ENCODE measurements around the gene SPON2.

SPON2 gene

DNA sequence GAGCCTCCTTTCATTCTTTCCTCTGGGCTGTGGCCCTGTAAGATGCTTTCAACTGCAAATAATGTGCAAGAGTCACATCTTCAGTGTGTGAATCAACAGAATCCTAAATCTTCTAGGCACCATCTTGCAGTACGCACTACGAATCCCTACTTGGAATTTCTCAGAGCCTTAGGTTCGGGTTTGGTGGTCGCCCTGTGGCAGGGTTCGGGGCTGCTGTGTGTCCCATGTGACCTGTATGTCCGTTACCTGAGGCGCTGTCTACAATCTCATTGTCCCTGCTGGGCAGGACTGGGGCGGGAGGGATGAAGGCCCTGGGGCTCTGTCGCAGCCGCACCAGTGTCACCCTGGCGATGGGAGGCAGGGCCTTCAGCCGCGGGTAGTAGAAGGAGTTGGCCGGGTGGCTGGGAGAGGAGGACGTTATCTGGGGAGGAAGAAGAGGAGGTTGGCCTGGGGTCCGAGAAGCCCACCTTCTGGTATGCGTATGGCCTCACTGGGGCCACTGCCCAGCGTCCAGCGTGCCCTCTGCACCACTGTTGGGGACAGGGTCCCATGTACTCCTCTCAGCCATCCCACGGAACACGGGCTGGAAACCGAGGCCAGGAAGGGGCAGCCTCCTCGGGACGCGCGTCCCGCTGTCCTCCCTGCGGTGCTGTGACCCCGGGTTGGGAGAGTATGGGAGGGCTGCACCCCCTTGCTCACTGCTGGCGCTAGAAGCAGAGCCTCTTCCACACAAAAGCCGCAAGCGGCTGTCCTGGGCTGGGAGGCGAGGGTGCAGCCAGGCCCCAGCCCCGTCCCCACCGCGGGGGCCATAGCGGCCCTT lies 2.0 kb downstream of the SPON2 start:
- no peak for DNase-seq

GRCh38 chr4:1169691-1170096 lies 2.7 kb downstream of the SPON2 start:
- DNase-seq, result no peak

GRCh38 chr4:1169171-1169671 lies 3.2 kb downstream of the SPON2 start:
- DNase-seq, result no peak

DNA sequence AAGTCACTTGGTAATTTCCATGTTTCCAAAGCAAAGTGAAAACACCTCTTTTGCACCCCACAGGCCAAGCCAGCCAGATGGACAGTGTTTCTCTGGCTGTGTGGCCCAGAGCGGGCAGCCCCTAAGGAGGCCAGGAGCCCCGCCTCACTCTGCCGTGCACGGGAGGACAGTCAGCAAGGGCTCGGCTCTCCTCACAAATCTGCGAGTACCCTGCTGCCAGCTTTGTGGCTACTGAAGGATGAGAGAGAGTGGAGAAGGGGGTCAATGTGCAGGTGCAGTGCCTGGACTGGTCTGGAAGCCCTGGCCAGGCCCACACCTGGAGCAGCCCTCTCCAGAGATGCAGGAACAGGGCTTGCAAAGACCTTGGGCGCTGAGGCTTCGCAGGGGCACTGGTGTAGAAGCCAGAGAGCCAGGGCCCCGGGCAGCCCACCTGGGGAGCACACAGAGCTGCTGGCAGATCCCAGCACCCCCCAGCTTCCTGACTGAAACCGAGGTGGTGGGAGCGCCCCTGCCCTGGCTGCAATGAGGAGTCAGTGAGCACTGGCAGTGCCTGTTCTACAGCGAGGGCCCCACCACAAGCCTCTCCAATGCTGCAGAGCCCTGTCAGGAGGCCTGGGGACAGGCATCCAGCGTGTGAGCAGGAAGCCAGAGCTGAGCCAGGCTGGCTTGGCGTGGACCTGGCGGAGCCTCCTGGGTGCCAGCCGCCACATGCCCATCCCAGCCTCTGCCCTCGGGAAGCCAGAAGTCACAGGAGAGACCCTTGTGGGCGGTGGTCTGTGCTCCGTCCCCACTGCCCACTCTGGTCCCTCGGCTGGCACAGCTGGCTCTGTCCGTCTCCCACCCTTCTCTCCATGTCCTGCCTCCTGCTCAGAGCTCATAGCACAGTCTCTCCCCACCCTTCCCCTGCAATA lies 3.9 kb downstream of the SPON2 start:
- no peak for DNase-seq

DNA sequence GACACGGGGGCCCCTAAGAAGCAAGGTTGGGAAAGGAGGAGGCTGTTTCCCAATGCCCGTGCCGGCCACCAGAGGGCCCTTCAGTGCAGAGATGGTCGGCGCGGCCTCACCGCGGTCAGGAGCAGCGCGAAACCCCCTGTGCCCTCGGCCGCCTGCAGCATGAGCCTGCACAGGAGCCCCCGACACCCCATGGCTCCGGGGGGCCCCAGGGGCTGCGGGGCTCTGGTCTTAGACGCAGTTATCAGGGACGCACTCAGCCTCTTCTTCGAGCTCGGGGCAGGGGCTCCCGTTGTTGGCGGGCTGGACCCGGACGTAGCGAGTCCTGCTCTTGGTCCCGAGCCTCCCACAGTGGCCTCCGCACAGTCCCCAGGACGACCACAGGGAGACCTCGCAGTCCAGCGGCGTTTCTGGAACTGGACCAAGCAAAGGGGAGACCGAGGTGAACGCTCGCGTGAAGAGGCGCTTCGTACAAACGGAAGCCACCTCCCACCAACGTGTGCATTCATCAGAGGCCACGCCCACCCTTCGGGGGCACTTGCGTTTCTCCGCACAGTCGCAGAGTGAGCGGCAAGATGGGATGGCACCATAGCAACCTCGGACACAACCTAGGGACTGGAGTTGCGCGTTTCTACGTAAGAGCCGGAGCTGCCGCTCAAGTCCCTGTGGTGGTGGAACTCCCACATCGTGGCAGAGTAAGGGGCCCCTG lies 5.0 kb downstream of the SPON2 start:
- DNase-seq, result peak; percentile 70

- no peak for DNase-seq
Measured at GRCh38 chr4:1166509-1167243, 5.7 kb downstream of the SPON2 start.

DNA sequence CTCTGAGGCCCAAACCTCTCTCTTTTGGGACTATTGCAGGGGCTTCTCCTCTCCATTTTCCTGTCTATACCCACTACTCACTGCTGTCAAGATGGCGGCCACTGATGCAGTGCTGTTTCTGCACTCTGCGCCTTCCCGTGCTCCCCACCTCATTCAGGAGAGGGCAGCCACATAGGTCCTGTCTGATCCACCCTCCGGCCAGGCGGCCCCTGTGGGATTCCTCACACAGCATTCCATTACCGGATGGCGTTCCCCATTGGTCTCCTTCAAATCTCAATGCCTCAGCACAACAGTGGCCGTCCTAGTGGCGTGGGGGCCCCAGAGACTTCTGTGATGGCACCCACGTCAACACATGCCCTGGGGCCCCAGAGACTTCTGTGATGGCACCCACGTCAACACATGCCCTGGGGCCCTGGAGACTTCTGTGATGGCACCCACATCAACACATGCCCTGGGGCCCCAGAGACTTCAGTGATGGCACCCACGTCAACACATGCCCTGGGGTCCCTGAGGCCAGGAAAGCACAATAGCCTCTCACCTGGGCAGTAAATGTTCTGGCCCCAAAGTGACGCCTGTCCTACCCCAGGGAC lies 7.3 kb downstream of the SPON2 start:
- DNase-seq, result no peak

DNA sequence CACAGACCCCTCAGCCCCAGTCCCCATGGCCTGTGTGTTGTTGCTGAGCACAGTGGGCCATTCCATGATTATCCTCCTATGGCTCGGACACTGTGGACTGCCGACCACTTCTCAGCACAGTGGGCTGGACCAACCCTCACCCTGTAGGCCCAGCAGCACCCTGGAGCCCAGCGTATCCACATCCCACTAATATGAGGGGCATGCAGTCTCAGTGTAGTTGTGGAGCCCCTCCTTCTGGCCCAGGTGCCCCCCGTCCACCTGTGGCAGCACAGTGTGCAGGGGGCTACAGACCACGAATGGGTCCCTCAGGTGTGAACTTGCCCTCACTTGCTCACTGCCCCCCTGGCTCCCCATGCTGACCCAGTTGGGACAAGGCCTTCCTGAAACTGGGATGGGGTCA lies 7.9 kb downstream of the SPON2 start:
- DNase-seq, result no peak

DNA sequence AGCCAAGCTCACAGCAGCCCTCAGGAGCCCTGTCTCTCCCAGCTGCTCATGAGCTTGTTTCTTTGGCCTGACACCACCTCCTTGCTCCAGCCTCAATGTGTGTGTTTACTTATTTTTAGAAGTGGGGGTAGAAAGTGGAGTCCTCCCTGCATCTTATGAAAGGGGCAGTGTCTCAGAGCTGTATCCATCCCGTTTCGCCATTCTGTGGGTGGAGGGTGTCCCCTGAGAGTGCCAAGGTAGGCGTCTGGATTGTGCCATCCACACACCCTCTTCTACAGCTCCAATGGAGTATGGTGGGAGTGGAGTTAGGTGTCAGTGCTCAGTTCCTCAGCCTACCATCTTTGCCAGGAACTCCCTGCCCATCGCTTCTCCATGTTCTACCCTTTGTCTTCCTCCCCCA lies 8.3 kb downstream of the SPON2 start:
- no peak for DNase-seq

DNA sequence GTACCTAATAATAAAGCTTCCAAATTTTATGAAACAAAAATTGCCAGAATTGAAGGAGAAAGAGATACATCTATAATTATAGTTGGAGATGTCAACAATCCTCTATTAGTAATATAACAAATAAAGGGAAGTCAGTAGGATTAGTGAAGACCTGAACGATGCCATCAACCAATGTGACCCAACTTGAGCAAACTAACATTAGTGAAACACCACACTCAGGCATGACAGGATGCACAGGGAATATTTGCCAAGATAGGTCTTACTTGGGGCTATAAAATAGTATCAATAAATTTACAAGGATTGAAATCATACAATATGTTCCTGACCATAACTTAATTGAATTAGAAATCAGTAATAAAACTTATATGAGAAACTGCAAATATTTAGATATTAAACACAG lies 12.0 kb downstream of the SPON2 start:
- no peak for DNase-seq

DNA sequence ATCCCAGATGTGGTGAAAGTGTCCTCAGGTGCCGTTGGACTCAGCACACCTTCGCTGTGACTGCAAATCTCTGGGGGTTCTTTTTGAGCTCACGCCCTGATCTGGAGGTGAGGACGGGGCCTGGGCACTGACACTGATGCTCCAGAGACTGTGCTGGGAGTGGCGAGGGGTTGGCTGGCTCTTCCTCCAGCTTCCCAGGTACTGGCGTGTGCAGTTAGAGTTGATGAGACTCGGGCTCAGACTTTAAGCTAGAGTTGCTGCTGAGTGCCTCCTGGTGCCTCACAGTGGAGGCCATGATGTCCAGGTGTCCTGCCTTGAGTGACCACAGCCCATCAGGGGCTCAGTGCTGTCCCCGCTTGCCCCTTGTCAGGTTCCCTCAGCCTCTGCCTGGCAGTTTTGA lies 16.3 kb downstream of the SPON2 start:
- DNase-seq, result no peak

GRCh38 chr4:1155314-1155713 lies 17.1 kb downstream of the SPON2 start:
- DNase-seq, result no peak

DNA sequence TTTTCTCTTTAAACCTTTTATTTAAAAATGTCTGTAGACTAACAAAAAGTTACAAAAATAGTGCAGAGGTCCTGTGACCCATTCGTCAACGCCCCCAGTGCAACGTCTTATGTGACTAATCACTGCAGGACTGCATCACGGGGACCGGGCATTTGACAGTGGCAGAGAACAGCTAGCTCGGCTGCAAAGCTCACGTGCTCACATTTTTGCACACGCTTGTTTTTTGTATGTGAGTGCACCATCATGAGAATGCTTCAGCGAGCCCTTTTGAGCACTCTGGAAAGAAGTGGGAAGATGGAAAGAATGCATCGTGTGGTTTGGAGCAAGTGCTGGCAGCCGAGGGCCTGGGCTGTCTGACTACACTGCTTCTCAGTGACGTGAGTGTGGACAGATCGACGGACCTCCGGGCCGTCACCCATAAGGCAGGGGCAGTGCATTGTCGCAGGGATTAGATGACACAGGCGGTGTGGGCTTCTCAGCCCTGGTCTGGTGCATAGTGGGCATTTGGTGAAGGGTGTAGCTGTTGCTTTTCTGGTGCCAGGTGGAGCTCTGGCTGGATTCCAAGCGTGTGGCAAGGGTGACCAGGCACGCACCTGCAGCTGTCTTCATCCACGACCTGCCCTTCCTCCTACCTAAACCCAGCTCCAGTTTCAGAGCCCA lies 17.7 kb downstream of the SPON2 start:
- no peak for DNase-seq

GRCh38 chr4:1154126-1154522 lies 18.3 kb downstream of the SPON2 start:
- no peak for DNase-seq

- DNase-seq, result no peak
Measured at GRCh38 chr4:1153567-1154090, 18.8 kb downstream of the SPON2 start.

- no peak for DNase-seq
Measured at GRCh38 chr4:1152290-1152689, 20.1 kb downstream of the SPON2 start.

DNA sequence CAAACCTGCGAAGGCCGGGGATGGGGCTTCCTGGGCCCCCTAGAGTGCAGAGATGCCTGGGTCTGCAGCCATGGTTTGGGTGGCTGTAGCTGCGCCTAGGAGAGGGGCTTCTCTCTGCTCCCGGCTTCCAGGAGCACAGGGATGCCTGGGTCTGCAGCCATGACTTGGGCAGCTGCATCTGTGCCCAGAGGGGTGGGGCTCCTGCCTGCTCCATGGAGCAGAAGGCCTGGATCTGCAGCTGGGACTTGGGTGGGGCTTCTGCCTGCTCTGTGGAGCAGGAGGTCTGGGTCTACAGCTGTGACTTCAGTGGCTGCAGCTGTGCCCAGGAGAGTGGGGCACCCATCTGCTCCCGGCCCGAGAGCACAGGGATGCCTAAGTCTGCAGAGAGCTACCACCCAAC lies 20.8 kb downstream of the SPON2 start:
- no peak for DNase-seq

DNA sequence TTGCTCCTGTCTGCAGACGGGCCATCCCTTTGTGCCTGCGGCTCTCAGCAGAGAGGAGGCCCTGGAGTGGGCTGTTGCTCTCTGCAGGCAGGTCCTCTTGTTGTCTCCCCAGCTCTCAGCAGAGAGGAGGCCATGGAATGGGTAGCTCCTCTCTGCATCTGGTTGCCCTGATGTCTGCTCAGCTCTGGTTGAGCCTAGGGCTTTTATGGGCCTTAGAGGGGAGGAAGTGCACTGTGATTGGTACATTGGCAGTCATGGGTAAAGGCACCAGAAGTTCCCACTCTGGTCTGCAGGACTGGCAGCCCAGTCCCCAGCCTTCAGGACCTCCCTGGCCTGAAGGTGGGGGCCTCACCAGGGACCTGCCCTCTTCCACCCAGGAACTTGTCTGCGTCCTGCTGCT lies 21.5 kb downstream of the SPON2 start:
- DNase-seq, result no peak

DNA sequence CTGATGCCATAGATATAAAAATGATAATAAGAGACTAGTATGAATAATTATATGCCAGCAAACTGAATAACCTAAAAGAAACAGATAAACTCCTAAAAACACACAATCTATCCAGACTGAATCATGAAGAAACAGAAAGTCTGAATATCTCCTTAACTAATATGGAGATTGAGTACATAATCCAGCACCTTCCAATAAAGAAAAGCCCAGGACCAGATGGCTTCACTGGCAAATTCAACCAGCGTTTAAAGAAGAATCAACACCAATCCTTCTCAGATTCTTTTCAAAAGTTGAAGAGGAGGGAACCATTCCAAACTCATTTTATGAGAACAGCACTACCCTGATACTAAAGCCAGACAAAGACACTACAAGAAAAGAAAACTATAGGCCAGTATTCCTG lies 32.5 kb downstream of the SPON2 start:
- DNase-seq, result no peak

- no peak for DNase-seq
Measured at GRCh38 chr4:1137850-1138249, 34.5 kb downstream of the SPON2 start.

GRCh38 chr4:1137063-1137776 lies 35.2 kb downstream of the SPON2 start:
- DNase-seq, result no peak

Data from SHP77 treated with DMSO at 0.1 percent for 48 hours (cell line).